Amniotic stem cell (primary cell): ENCODE measurements around the gene AKAP11.

Source experiments
- DNase-seq: peaks from one replicate; lab custom pipeline; 2025; lab: John Stamatoyannopoulos, UW

AKAP11 gene

GRCh38 chr13:42275098-42275471 lies 3.1 kb downstream of the AKAP11 start:
- no peak for DNase-seq

GRCh38 chr13:42275506-42275905 lies 3.6 kb downstream of the AKAP11 start:
- no peak for DNase-seq

- no peak for DNase-seq
Measured at GRCh38 chr13:42276683-42277082, 4.7 kb downstream of the AKAP11 start.

GRCh38 chr13:42277618-42278276 lies 5.8 kb downstream of the AKAP11 start:
- no peak for DNase-seq

- no peak for DNase-seq
Measured at GRCh38 chr13:42279080-42279479, 7.1 kb downstream of the AKAP11 start.

- no peak for DNase-seq
Measured at GRCh38 chr13:42279986-42280385, 8.0 kb downstream of the AKAP11 start.

GRCh38 chr13:42280537-42280936 lies 8.6 kb downstream of the AKAP11 start:
- no peak for DNase-seq

GRCh38 chr13:42283574-42283973 lies 11.6 kb downstream of the AKAP11 start:
- no peak for DNase-seq

GRCh38 chr13:42284068-42284467 lies 12.1 kb downstream of the AKAP11 start:
- DNase-seq, result no peak

- DNase-seq, result no peak
Measured at GRCh38 chr13:42298392-42298791, 26.4 kb downstream of the AKAP11 start.

GRCh38 chr13:42305503-42305902 lies 33.6 kb downstream of the AKAP11 start:
- no peak for DNase-seq

- no peak for DNase-seq
Measured at GRCh38 chr13:42307461-42307860, 35.5 kb downstream of the AKAP11 start.

GRCh38 chr13:42312817-42313431 lies 41.0 kb downstream of the AKAP11 start:
- no peak for DNase-seq

GRCh38 chr13:42318570-42318969 lies 46.6 kb downstream of the AKAP11 start:
- no peak for DNase-seq

GRCh38 chr13:42320375-42320787 lies 48.4 kb downstream of the AKAP11 start:
- DNase-seq, result no peak

GRCh38 chr13:42322806-42323205 lies 50.9 kb downstream of the AKAP11 start:
- no peak for DNase-seq

GRCh38 chr13:42324704-42325103 lies 52.8 kb downstream of the AKAP11 start:
- no peak for DNase-seq

GRCh38 chr13:42327725-42328124 lies 55.8 kb downstream of the AKAP11 start:
- DNase-seq, result no peak

- no peak for DNase-seq
Measured at GRCh38 chr13:42328672-42329071, 56.7 kb downstream of the AKAP11 start.

GRCh38 chr13:42329239-42329638 lies 57.3 kb downstream of the AKAP11 start:
- no peak for DNase-seq

- no peak for DNase-seq
Measured at GRCh38 chr13:42331009-42331408, 59.1 kb downstream of the AKAP11 start.

GRCh38 chr13:42333613-42334328 lies 61.8 kb downstream of the AKAP11 start:
- DNase-seq, result peak; percentile 32

- DNase-seq, result no peak
Measured at GRCh38 chr13:42334329-42334706, 62.4 kb downstream of the AKAP11 start.
